ENCODE measurements around the gene NEO1.

The NEO1 gene

GRCh38 chr15:73353734-73354133, 301.5 kb downstream of the NEO1 start:
- Mint-ChIP-seq H3K4me3 (no peak overlapping the region), H3K36me3 (ENCODE audit: low read depth) (no peaks in the 10 kb centered on the region), H3K27me3 (ENCODE audit: low read depth) (no peaks in the 10 kb centered on the region), H3K27ac (no peak overlapping the region), H3K4me1 (ENCODE audit: low read depth) (no peaks in the 10 kb centered on the region), H3K9me3 (no peaks in the 10 kb centered on the region)
- no peak for DNase-seq (ENCODE audit: low spot score)

GRCh38 chr15:73354241-73354640, 302.0 kb downstream of the NEO1 start:
- Mint-ChIP-seq H3K4me1 (ENCODE audit: low read depth) (no peaks in the 10 kb centered on the region), H3K27ac (no peak overlapping the region), H3K4me3 (no peak overlapping the region), H3K36me3 (ENCODE audit: low read depth) (no peaks in the 10 kb centered on the region), H3K27me3 (ENCODE audit: low read depth) (no peaks in the 10 kb centered on the region), H3K9me3 (no peaks in the 10 kb centered on the region)
- no peak for DNase-seq (ENCODE audit: low spot score)

Data from T-helper 2 cell treated with Interferon-gamma antibody and Interleukin-4, amounts not matched to agents 5 μg/mL and 100 μg/mL, for 36 hours (primary cell).